ENCODE data around the gene FEN1. TPM values are rescaled to one million over a fixed set of nuclear protein-coding genes. Genes with fewer than 3 reads are reported as not detected.

The FEN1 gene
- total RNA-seq (14.2 and 15.4 TPM in 2 replicates), polyA plus RNA-seq (13.6 and 21.0 TPM in 2 replicates)

- Histone ChIP-seq H3K9me2 (replicated peaks; ENCODE audit: insufficient read depth) (no peaks in the 10 kb centered on the region), H3K4me1 (ENCODE audit: insufficient read depth) (peaks cover 14% of the 10 kb centered on the region), H3K4me3 (peak within 1 kb of the TSS; percentile 72), H2AFZ (peak within 1 kb of the TSS; percentile 89), H3K9me3 (ENCODE audit: low read depth) (no peaks in the 10 kb centered on the region), H3K79me2 (peaks cover 54% of the 10 kb centered on the region), H3K4me2 (peak within 1 kb of the TSS; percentile 82), H4K20me1 (ENCODE audit: insufficient read depth, poor library complexity, severe bottlenecking) (no peaks in the 10 kb centered on the region), H3K36me3 (replicated peaks; ENCODE audit: insufficient read depth, low read depth) (no peaks in the 10 kb centered on the region), H3K27ac (peak within 1 kb of the TSS; percentile 99), H3K27me3 (no peaks in the 10 kb centered on the region)
- under 1% methylated on average over 49 of the region's 61 CpGs for WGBS (ENCODE audit: low lambda C conversion rate, missing lambda C conversion rate)
- TF ChIP-seq CTCF (IDR thresholded peaks at IDR 0.05; ENCODE audit: poor library complexity) = no peak
- TF ChIP-seq EZH2 (IDR thresholded peaks at IDR 0.05; ENCODE audit: borderline replicate concordance) = no peak
- TF ChIP-seq EZH2phosphoT487 (IDR thresholded peaks at IDR 0.05; ENCODE audit: low read depth, severe bottlenecking, unreplicated experiment) = no peak
- peak; percentile 96 for DNase-seq (ENCODE audit: low spot score)
Measured at GRCh38 chr11:61792310-61793082, at the start of gene FEN1, which contains the start of gene TMEM258. FEN1 (plus strand) TSS chr11:61792911; CDS start chr11:61795362, 2,451 bp downstream. TMEM258 (minus strand) TSS chr11:61792599; CDS start chr11:61792558, 41 bp downstream.

- no peak for DNase-seq (ENCODE audit: low spot score)
- Histone ChIP-seq H3K9me2 (replicated peaks; ENCODE audit: insufficient read depth) (no peaks in the 10 kb centered on the region), H3K36me3 (replicated peaks; ENCODE audit: insufficient read depth, low read depth) (no peaks in the 10 kb centered on the region)
Measured at GRCh38 chr11:61743486-61744095, 49.1 kb upstream of the FEN1 start.

GRCh38 chr11:61744181-61744580 lies 48.5 kb upstream of the FEN1 start:
- H3K36me3 ChIP-seq (replicated peaks; ENCODE audit: insufficient read depth, low read depth) = no peaks in the 10 kb centered on the region
- H4K20me1 ChIP-seq (ENCODE audit: insufficient read depth, poor library complexity, severe bottlenecking) = no peaks in the 10 kb centered on the region
- TF ChIP-seq EZH2phosphoT487 (IDR thresholded peaks at IDR 0.05; ENCODE audit: low read depth, severe bottlenecking, unreplicated experiment) = no peak
- H3K4me3 ChIP-seq = no peak overlapping the region
- H3K9me2 ChIP-seq (replicated peaks; ENCODE audit: insufficient read depth) = no peaks in the 10 kb centered on the region
- DNase-seq (ENCODE audit: low spot score) = no peak
- WGBS (ENCODE audit: low lambda C conversion rate, missing lambda C conversion rate) = 96% methylated on average over 20 of the region's 20 CpGs
- H3K4me1 ChIP-seq (ENCODE audit: insufficient read depth) = peaks cover 16% of the 10 kb centered on the region
- H3K27me3 ChIP-seq = no peaks in the 10 kb centered on the region
- H2AFZ ChIP-seq = no peak overlapping the region
- H3K27ac ChIP-seq = no peak overlapping the region
- H3K4me2 ChIP-seq = no peak overlapping the region
- H3K79me2 ChIP-seq = no peaks in the 10 kb centered on the region
- no peaks in the 10 kb centered on the region for H3K9me3 ChIP-seq (ENCODE audit: low read depth)

More at GRCh38 chr11:61743486-61744095, 49.1 kb upstream of the FEN1 start:
- Histone ChIP-seq H3K27ac (no peak overlapping the region), H3K4me3 (no peak overlapping the region), H3K4me2 (no peak overlapping the region), H3K79me2 (no peaks in the 10 kb centered on the region), H3K4me1 (ENCODE audit: insufficient read depth) (peaks cover 13% of the 10 kb centered on the region), H2AFZ (no peak overlapping the region), H3K9me3 (ENCODE audit: low read depth) (no peaks in the 10 kb centered on the region), H4K20me1 (ENCODE audit: insufficient read depth, poor library complexity, severe bottlenecking) (no peaks in the 10 kb centered on the region), H3K27me3 (no peaks in the 10 kb centered on the region)
- WGBS (ENCODE audit: low lambda C conversion rate, missing lambda C conversion rate) = 92% methylated on average over 29 of the region's 42 CpGs
- no peak for TF ChIP-seq EZH2 (IDR thresholded peaks at IDR 0.05; ENCODE audit: borderline replicate concordance)
- TF ChIP-seq EZH2phosphoT487 (IDR thresholded peaks at IDR 0.05; ENCODE audit: low read depth, severe bottlenecking, unreplicated experiment) = no peak
- no peak for TF ChIP-seq CTCF (IDR thresholded peaks at IDR 0.05; ENCODE audit: poor library complexity)

GRCh38 chr11:61744609-61745156 lies 48.0 kb upstream of the FEN1 start:
- whole genome bisulfite sequencing (ENCODE audit: low lambda C conversion rate, missing lambda C conversion rate) = 91% methylated on average over 10 of the region's 10 CpGs
- Histone ChIP-seq H4K20me1 (ENCODE audit: insufficient read depth, poor library complexity, severe bottlenecking) (no peaks in the 10 kb centered on the region), H3K27me3 (no peaks in the 10 kb centered on the region), H3K79me2 (no peaks in the 10 kb centered on the region), H3K9me3 (ENCODE audit: low read depth) (no peaks in the 10 kb centered on the region), H3K9me2 (replicated peaks; ENCODE audit: insufficient read depth) (no peaks in the 10 kb centered on the region), H3K4me3 (no peak overlapping the region), H2AFZ (no peak overlapping the region), H3K27ac (no peak overlapping the region), H3K4me1 (ENCODE audit: insufficient read depth) (peaks cover 21% of the 10 kb centered on the region), H3K36me3 (replicated peaks; ENCODE audit: insufficient read depth, low read depth) (no peaks in the 10 kb centered on the region), H3K4me2 (no peak overlapping the region)
- no peak for DNase-seq (ENCODE audit: low spot score)
- no peak for TF ChIP-seq EZH2phosphoT487 (IDR thresholded peaks at IDR 0.05; ENCODE audit: low read depth, severe bottlenecking, unreplicated experiment)
- TF ChIP-seq EZH2 (IDR thresholded peaks at IDR 0.05; ENCODE audit: borderline replicate concordance) = no peak
- TF ChIP-seq CTCF (IDR thresholded peaks at IDR 0.05; ENCODE audit: poor library complexity) = no peak
